IMR-90 (cell line): ENCODE measurements around the gene AWAT2. TPM values are rescaled to one million over a fixed set of nuclear protein-coding genes. Genes with fewer than 3 reads are reported as not detected.
A peak's percentile ranks its signal among the peaks of the same experiment; 100 is the strongest.

Source experiments
- ATAC-seq: fragments of 200-7000 bp; cut with Tn5 transposase; 2 replicates; pipeline ENCODE4 v1.9.1; 2020; ENCODE audit warnings: low read depth, mild to moderate bottlenecking, moderate library complexity
- BruUV-seq: library from RNA; stranded (reverse); fragments of 400-500 nt; replicated peaks from 2 replicates; lab custom pipeline; 2021; lab: Mats Ljungman, UMichigan
- CTCF ChIA-PET: fragments of 300-600 bp; formaldehyde crosslinking; extraction: SDS; loops from one replicate; lab custom pipeline; 2021; ENCODE audit warnings: antibody characterized with exemption; lab: Yijun Ruan, JAX
- POLR2A ChIA-PET: fragments of 300-600 bp; sonication (Branson Sonifier 250); formaldehyde crosslinking; loops from one replicate; lab custom pipeline; 2022; ENCODE audit warnings: antibody characterized with exemption; ENCODE audit not compliant: unreplicated experiment; lab: Charles Lee
- DNase-seq: peaks from one replicate; pipeline ENCODE4 v3.0.0; 2013
- H2AFZ ChIP-seq: replicated peaks from 2 replicates; pipeline ENCODE3; 2013; ENCODE audit warnings: low read length, mild to moderate bottlenecking; ENCODE audit not compliant: poor library complexity
- H2AK5ac ChIP-seq: 2 replicates; pipeline ENCODE4 v1.6.1; 2013; ENCODE audit warnings: low read depth, low read length, inconsistent platforms
- H2AK9ac ChIP-seq: replicated peaks from 2 replicates; pipeline ENCODE3; 2013; ENCODE audit warnings: mild to moderate bottlenecking, low read depth, low read length, moderate library complexity; ENCODE audit not compliant: poor library complexity
- H2BK120ac ChIP-seq: 2 replicates; pipeline ENCODE4 v1.6.1; 2013; ENCODE audit warnings: low read depth, low read length, inconsistent platforms
- H2BK15ac ChIP-seq: 3 replicates; pipeline ENCODE4 v1.6.1; 2013; ENCODE audit warnings: low read depth, low read length, inconsistent platforms
- H2BK20ac ChIP-seq: 2 replicates; pipeline ENCODE4 v1.6.1; 2013; ENCODE audit warnings: low read depth, mild to moderate bottlenecking, inconsistent platforms, low read length, moderate library complexity
- H2BK5ac ChIP-seq: 2 replicates; pipeline ENCODE4 v1.6.1; 2013; ENCODE audit warnings: mild to moderate bottlenecking, low read depth, low read length, inconsistent platforms; ENCODE audit not compliant: poor library complexity, severe bottlenecking
- H3K14ac ChIP-seq: replicated peaks from 2 replicates; pipeline ENCODE4 v1.6.1; 2013; ENCODE audit warnings: low read depth, low read length, inconsistent platforms
- H3K18ac ChIP-seq: 2 replicates; pipeline ENCODE4 v1.6.1; 2013; ENCODE audit warnings: low read depth, low read length, control low read depth
- H3K23ac ChIP-seq: 2 replicates; pipeline ENCODE4 v1.6.1; 2013; ENCODE audit warnings: low read depth, low read length, inconsistent platforms
- H3K27ac ChIP-seq: 2 replicates; pipeline ENCODE4 v1.5.1; 2013; ENCODE audit warnings: mild to moderate bottlenecking, control low read depth, low read length; ENCODE audit not compliant: insufficient read depth
- H3K27me3 ChIP-seq: 2 replicates; pipeline ENCODE4 v1.6.1; 2013; ENCODE audit warnings: low read length; ENCODE audit not compliant: control insufficient read depth, insufficient read depth
- H3K36me3 ChIP-seq: 2 replicates; pipeline ENCODE4 v1.6.1; 2013; ENCODE audit warnings: low read length, mixed read lengths; ENCODE audit not compliant: control insufficient read depth, insufficient read depth
- H3K4ac ChIP-seq: 2 replicates; pipeline ENCODE4 v1.6.1; 2013; ENCODE audit warnings: low read depth, low read length, inconsistent platforms
- H3K4me1 ChIP-seq: 2 replicates; pipeline ENCODE4 v1.6.1; 2013; ENCODE audit warnings: low read length, mixed read lengths; ENCODE audit not compliant: control insufficient read depth, insufficient read depth
- H3K4me2 ChIP-seq: 2 replicates; pipeline ENCODE4 v1.6.1; 2013; ENCODE audit warnings: low read depth, mild to moderate bottlenecking, control low read depth, low read length, moderate library complexity
- H3K4me3 ChIP-seq: 2 replicates; pipeline ENCODE4 v1.5.1; 2013; ENCODE audit warnings: low read depth, mild to moderate bottlenecking, control low read depth, low read length, moderate library complexity; ENCODE audit not compliant: insufficient read depth
- H3K56ac ChIP-seq: 2 replicates; pipeline ENCODE4 v1.6.1; 2013; ENCODE audit warnings: low read length, inconsistent platforms; ENCODE audit not compliant: insufficient read depth; ENCODE audit errors: extremely low read depth
- H3K79me1 ChIP-seq, 2 experiments: 2 replicates each; pipeline ENCODE4 v1.6.1; 2013; ENCODE audit warnings: low read length in 2 of 2, inconsistent platforms in 1 of 2, low read depth in 1 of 2
- H3K9ac ChIP-seq: 2 replicates; pipeline ENCODE4 v1.6.1; 2013; ENCODE audit warnings: low read depth, low read length, control low read depth
- H3K9me1 ChIP-seq: 2 replicates; pipeline ENCODE4 v1.6.1; 2013; ENCODE audit warnings: low read length, inconsistent platforms; ENCODE audit not compliant: insufficient read depth
- H3K9me3 ChIP-seq: 2 replicates; pipeline ENCODE4 v1.6.1; 2013; ENCODE audit warnings: low read length; ENCODE audit not compliant: control insufficient read depth, insufficient read depth
- H4K20me1 ChIP-seq: 2 replicates; pipeline ENCODE4 v1.6.1; 2013; ENCODE audit warnings: low read length, inconsistent platforms; ENCODE audit not compliant: insufficient read depth
- H4K5ac ChIP-seq: 2 replicates; pipeline ENCODE4 v1.6.1; 2013; ENCODE audit warnings: mild to moderate bottlenecking, low read depth, low read length, control low read depth
- H4K8ac ChIP-seq, 2 experiments: 2 replicates each; pipeline ENCODE4 v1.6.1; 2013; ENCODE audit warnings: low read depth in 2 of 2, low read length in 2 of 2, control low read depth in 1 of 2, inconsistent platforms in 1 of 2
- H4K91ac ChIP-seq: 2 replicates; pipeline ENCODE4 v1.6.1; 2013; ENCODE audit warnings: low read depth, low read length, inconsistent platforms; ENCODE audit not compliant: insufficient read depth
- CEBPB ChIP-seq: IDR thresholded peaks from 2 replicates; pipeline ENCODE4 v1.6.1; 2012; ENCODE audit warnings: low read depth, low read length, improper control_type of control experiment
- MAZ ChIP-seq: IDR thresholded peaks from 2 replicates; pipeline ENCODE4 v1.6.1; 2012; ENCODE audit warnings: low read depth, mild to moderate bottlenecking, low read length, improper control_type of control experiment, moderate library complexity, borderline replicate concordance
- RAD21 ChIP-seq: IDR thresholded peaks from 2 replicates; pipeline ENCODE4 v1.6.1; 2012; ENCODE audit warnings: low read length, improper control_type of control experiment
- SMC3 ChIP-seq: fragments of 150-350 bp; IDR thresholded peaks from 2 replicates; pipeline ENCODE4 v1.6.1; 2016; ENCODE audit warnings: low read depth, mild to moderate bottlenecking, antibody characterized with exemption, low read length, moderate library complexity
- WGBS, 2 experiments: methylation state at CpG; one replicate each; pipeline versions ENCODE4 v1.1.5 to v1.1.7; 2013; ENCODE audit warnings: missing lambda C conversion rate in 2 of 2; ENCODE audit not compliant: insufficient read length in 1 of 2; ENCODE audit errors: extremely low coverage in 2 of 2; 5-methylcytosine and 5-hydroxymethylcytosine counted together
- dilution Hi-C: fragments of 300-500 bp; cut with HindIII; formaldehyde crosslinking; loops from one replicate; pipeline ENCODE4 v1.14.3; 2018; ENCODE audit warnings: low sequenced_read_pairs; ENCODE audit not compliant: unreplicated experiment
- in situ Hi-C: fragments of 300-500 bp; cut with MboI; formaldehyde crosslinking; loops from 3 replicates; pipeline ENCODE4 v1.14.3; 2019; ENCODE audit warnings: low sequenced_read_pairs, inconsistent platforms, mixed read lengths
- intact Hi-C: fragments of 100-400 bp; cut with micrococcal nuclease; formaldehyde crosslinking; loops from 2 replicates; pipeline ENCODE4 v1.10.0; 2022
- polyA plus RNA-seq, 3 experiments: library from polyadenylated mRNA; depleted of rRNA; stranded (reverse); fragments of >200 nt; gene quantifications; 2 replicates each; pipeline ENCODE4 v1.2.3, GENCODE V29; 2012; ENCODE audit warnings: low replicate concordance in 1 of 3
- total RNA-seq: library from RNA; depleted of rRNA; stranded (reverse); fragments of >200 nt; gene quantifications from 2 replicates; pipeline ENCODE4 v1.2.3, GENCODE V29; 2012

AWAT2 gene
- total and polyA plus RNA-seq, 2 of the 4 experiments (the other 2 are of a cell fraction) = under 0.01 TPM; not detected in 1

GRCh38 chrX:70089604-70090297, 40.0 kb upstream of the AWAT2 start:
- intact Hi-C loops = no loop called here
- Histone ChIP-seq H3K4me2 (no peak overlapping the region), H3K14ac (no peak overlapping the region), H4K91ac (0 out of 2 replicates have a peak overlapping the region, but pooled peaks have one; percentile 10), H4K8ac (no peak overlapping the region; a peak in 1 of 4 replicates), H3K56ac (no peak overlapping the region), H2BK120ac (peak overlapping the region; percentile 49; the same call in 1 of the 2 replicates), H4K5ac (peak overlapping the region; percentile 52; the same call in 1 of the 2 replicates), H3K4ac (no peak overlapping the region), H2BK15ac (no peak overlapping the region), H3K36me3 (no peaks in the 10 kb centered on the region), H3K23ac (no peak overlapping the region), H3K27me3 (peaks cover under 1% of the 10 kb centered on the region), H3K9me3 (no peaks in the 10 kb centered on the region), H2BK5ac (no peak overlapping the region), H4K20me1 (no peaks in the 10 kb centered on the region), H2AK5ac (no peak overlapping the region), H2AK9ac (no peak overlapping the region), H3K27ac (peak overlapping the region; percentile 52; the same call in 1 of the 2 replicates), H3K4me1 (peaks cover 7% of the 10 kb centered on the region), H2AFZ (no peak overlapping the region), H3K9ac (no peak overlapping the region), H3K4me3 (no peak overlapping the region), H3K9me1 (no peaks in the 10 kb centered on the region), H2BK20ac (no peak overlapping the region; the same call in 1 of the 2 replicates), H3K18ac (peak overlapping the region; percentile 60; the same call in 1 of the 2 replicates), H3K79me1 (no peaks in the 10 kb centered on the region)
- POLR2A ChIA-PET = no interaction called here
- dilution Hi-C loops = no loop called here
- in situ Hi-C loops = loop anchor here (10.0 kb wide), 1 partner anchor 545 kb away; no protein-coding TSS in a partner anchor
- BruUV-seq = no TSS peak
- TF ChIP-seq RAD21 (no peak), CEBPB (no peak), MAZ (no peak), SMC3 (no peak)
- WGBS, 2 experiments = no CpG with 5 or more reads among the region's 1 CpG
- ATAC-seq (peak; percentile 32), DNase-seq (peak; percentile 62)
- CTCF ChIA-PET = no interaction called here
